ENCODE data around the gene KCTD16.

The KCTD16 gene

DNA sequence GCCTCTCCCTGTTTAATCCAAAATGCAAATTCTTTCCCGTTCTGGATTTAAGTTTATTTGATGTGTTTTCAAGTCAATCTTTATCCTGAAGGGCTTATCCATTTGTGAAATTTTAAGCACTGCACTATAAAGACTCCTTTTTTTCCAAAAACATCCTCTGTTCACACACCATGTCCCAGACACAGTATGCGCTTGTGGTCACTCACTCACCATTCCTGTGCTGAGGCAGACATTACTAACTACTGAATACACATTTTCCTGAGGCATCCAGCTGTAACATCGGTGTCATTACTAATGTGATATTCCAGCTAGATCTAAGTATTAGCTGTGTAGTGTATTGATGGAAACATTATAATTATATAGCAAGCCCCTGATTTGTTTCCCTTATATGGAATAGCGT is 298.4 kb downstream of the KCTD16 start:
- DNase-seq, result no peak

DNA sequence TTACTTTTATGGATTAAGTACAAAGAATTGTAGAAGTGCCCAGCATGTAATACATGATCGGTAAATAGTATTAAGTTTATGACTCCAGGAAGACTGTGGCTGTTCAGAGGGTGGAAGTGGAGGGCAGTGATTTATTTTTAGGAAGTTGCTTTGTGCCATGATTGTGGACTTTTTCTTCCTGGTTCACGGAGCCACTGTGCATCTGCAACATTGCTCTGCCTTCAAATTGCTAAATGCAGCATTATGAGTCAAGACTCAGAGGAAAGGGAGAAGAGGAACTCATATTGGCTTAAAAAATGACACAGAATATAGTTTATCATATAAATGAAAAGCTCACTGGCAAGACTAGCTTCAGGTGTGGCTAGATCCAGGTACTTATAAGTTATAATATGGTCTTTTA is 301.5 kb downstream of the KCTD16 start:
- DNase-seq, result no peak

DNA sequence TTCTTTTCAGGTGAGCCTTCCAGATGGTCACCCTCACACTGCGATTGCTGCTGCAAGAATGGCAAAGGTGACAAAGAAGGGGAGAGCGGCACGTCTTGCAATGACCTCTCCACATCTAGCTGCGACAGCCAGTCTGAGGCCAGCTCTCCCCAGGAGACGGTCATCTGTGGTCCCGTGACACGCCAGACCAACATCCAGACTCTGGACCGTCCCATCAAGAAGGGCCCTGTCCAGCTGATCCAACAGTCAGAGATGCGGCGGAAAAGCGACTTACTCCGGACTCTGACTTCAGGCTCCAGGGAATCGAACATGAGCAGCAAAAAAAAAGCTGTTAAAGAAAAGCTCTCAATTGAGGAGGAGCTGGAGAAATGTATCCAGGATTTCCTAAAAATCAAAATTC is 303.0 kb downstream of the KCTD16 start:
- DNase-seq, result no peak

- DNase-seq, result no peak
Observed at GRCh38 chr5:144478565-144478964, 307.9 kb downstream of the KCTD16 start.

DNA sequence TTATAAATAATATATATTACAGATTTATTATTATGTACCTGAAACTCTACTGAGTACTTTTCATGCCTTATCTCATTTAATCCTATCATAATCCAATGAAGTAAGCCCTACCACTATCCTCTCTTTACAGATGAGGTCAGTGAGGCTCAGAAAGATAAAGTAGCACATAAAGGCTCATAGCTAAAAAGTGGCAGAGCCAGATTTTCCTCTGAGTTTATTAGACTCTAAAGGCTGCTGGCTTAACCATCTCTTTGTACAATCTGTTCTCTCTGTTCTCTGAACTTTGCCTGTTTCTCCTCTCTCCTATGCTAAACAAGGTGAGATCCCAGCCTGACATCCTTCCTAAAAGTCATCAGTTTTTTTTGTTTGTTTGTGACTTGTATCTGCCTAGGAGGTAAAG is 311.2 kb downstream of the KCTD16 start:
- DNase-seq, result no peak

GRCh38 chr5:144484124-144484897 is 313.6 kb downstream of the KCTD16 start:
- DNase-seq, result no peak

GRCh38 chr5:144485540-144485939 is 314.9 kb downstream of the KCTD16 start:
- DNase-seq, result no peak

DNA sequence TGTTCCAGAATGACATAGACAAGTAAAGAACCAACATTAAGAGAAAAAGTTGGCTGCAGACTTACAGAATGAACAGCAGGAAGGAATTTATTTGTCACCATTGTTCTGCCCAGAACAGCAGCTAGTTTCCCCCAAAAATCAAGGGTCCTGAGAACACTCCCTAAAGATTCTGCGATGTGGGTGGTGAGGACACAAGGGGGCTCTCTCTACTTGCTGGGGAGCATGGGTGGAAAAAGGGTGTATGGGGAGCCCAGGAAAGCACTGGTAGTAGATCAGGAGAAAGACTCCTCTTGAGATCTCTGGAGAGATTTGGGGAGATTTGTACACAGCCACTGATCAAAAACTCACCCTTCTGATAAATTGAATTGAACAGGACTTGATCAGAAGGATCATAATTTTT is 316.5 kb downstream of the KCTD16 start:
- DNase-seq, result no peak

- no peak for DNase-seq
Observed at GRCh38 chr5:144487761-144488160, 317.1 kb downstream of the KCTD16 start.

- no peak for DNase-seq
Observed at GRCh38 chr5:144503123-144503522, 332.4 kb downstream of the KCTD16 start.

- no peak for DNase-seq
Observed at GRCh38 chr5:144504929-144505577, 334.4 kb downstream of the KCTD16 start.

DNA sequence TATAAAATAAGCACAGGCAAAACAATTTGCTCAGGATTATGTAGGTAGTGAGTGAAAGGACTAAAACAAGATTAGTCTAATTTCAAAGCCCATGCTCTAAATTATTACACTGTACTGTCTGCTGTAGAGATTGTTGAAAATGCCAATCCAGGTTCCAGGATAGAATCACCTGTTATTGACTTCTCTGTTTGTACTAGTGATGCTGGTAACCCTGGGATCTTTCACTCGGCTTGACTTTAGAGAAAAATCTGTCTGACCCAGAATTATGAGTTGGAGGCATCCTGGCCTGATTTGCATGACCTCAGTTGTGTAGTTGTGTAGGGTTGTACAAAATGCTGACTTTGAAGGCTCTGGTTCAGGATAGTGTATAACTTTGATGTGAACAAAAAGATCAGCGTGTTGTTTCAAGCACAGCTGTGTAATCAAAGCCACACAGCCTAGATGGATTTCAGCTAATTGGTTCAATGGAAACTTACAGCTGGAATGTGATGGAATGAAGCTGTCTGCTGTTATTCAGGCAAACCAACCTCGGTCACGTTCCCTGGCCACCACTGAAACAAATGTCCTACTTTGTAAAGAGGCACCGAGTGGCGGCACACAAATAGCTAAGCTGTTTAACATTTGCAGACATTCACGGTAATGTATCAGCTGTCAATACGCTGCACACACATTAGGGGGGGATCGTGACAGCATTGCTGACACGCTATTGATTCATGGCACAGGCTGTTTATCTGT is 340.3 kb downstream of the KCTD16 start:
- DNase-seq, result no peak

- DNase-seq, result no peak
Observed at GRCh38 chr5:144511580-144512072, 341.0 kb downstream of the KCTD16 start.

GRCh38 chr5:144522698-144523097 is 352.0 kb downstream of the KCTD16 start:
- DNase-seq, result no peak

DNA sequence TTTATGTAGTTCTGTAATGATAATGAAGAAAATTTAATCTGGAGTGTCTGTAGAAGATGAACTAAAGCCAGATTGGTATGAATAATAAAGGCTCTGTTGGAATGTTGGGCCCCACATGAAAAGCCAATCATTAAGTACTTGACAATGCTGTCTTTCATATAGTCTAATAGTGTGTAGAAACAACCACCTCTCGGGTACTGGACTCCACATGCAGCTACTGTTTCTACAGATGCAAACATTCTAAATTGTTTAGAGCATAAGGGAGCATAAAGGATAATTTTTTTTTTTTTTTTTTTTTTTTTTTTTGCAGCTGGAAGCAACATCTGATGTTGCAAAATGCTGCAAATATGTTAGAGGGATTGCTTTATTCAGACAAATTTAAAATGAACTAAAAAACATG is 354.3 kb downstream of the KCTD16 start:
- DNase-seq, result no peak

DNA sequence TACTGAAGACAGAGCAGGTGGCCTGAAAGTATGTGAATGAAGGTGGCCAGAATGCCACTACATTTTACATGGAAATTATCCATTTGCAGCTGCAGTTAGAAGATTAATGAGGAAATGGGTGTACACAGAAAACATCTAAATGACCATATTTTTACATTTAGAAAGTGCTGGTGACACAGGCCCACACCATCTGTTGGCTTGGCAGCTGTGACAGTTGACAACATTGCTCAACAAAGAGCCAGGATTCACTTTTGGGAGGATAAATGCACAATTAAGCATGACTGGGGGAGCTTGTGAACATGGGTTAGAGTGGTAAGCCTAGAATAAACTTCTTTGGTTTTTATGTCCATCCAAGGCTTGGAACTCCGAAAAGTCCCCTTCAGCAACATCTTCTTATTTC is 360.5 kb downstream of the KCTD16 start:
- DNase-seq, result no peak

All from stimulated activated CD4-positive, alpha-beta T cell treated with anti-CD3 and anti-CD28 coated beads, Interleukin-1b, Interleukin-23, amount 100 ng/mL, for 48 hours (primary cell).